Measurements from ENCODE around the gene STK35. TPM values are rescaled to one million over a fixed set of nuclear protein-coding genes. Genes with fewer than 3 reads are reported as not detected.

STK35 gene
- total and polyA plus RNA-seq, 2 of the 13 experiments (the other 11 are each of a cell fraction or from before 2014, with no cell fraction given) = 27.4 to 29.8 TPM

DNA sequence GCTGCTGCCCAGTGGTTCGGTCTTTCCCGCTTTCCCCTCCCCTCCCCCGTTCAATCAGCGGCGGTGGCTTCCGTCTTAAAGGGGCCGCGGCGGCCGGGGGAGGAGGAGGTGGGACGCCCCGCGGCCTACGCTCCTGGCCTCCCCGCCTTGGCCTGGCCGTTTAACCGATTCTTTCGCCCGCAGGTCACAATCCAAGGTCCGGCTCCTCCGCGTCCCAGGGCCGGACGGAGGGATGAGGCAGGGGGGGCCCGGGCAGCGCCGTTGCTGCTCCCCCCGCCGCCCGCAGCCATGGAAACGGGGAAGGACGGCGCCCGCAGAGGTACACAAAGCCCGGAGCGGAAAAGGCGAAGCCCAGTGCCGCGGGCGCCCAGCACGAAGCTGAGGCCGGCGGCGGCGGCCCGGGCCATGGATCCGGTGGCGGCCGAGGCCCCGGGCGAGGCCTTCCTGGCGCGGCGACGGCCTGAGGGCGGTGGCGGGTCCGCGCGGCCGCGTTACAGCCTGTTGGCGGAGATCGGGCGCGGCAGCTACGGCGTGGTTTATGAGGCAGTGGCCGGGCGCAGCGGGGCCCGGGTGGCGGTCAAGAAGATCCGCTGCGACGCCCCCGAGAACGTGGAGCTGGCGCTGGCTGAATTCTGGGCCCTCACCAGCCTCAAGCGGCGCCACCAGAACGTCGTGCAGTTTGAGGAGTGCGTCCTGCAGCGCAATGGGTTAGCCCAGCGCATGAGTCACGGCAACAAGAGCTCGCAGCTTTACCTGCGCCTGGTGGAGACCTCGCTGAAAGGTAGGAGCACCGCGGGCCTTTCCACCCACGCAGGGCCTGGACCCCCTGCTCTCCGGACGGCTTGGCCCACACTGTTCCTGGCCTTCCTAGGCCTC, 1.2 kb downstream of the STK35 start (continued):
- TF ChIP-seq, protein P1, sequence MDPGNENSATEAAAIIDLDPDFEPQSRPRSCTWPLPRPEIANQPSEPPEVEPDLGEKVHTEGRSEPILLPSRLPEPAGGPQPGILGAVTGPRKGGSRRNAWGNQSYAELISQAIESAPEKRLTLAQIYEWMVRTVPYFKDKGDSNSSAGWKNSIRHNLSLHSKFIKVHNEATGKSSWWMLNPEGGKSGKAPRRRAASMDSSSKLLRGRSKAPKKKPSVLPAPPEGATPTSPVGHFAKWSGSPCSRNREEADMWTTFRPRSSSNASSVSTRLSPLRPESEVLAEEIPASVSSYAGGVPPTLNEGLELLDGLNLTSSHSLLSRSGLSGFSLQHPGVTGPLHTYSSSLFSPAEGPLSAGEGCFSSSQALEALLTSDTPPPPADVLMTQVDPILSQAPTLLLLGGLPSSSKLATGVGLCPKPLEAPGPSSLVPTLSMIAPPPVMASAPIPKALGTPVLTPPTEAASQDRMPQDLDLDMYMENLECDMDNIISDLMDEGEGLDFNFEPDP (CRISPR knock-in tag; conservative IDR thresholded peaks at IDR 0.05) = no peak
- TF ChIP-seq EEA1 (CRISPR knock-in tag; IDR thresholded peaks at IDR 0.05; ENCODE audit: borderline replicate concordance) (peak; percentile 89; the same call in 1 of the 2 replicates), ZNF749 (CRISPR knock-in tag; IDR thresholded peaks at IDR 0.05; ENCODE audit: borderline replicate concordance) (peak; percentile 44), RBM39 (IDR thresholded peaks at IDR 0.05; ENCODE audit: low read depth, low read length, poor library complexity, severe bottlenecking) (no peak), ONECUT2 (CRISPR knock-in tag; IDR thresholded peaks at IDR 0.05) (peak; percentile 52; the same call in 1 of the 2 replicates), TMF1 (CRISPR knock-in tag; IDR thresholded peaks at IDR 0.05; ENCODE audit: low read depth) (peak; percentile 77), DDIT3 (CRISPR knock-in tag; IDR thresholded peaks at IDR 0.05) (no peak), ZNF3 (CRISPR knock-in tag; IDR thresholded peaks at IDR 0.05) (peak; percentile 59; the same call in 1 of the 2 replicates), ZNF329 (CRISPR knock-in tag; IDR thresholded peaks at IDR 0.05; ENCODE audit: low read depth) (peak; percentile 82), ZNF225 (CRISPR knock-in tag; IDR thresholded peaks at IDR 0.05) (no peak; the same call in 1 of the 2 replicates), ZNF451 (CRISPR knock-in tag; IDR thresholded peaks at IDR 0.05) (no peak), ZNF256 (CRISPR knock-in tag; conservative IDR thresholded peaks at IDR 0.05) (no peak; the same call in 1 of the 2 replicates), FOSL2 (CRISPR knock-in tag; IDR thresholded peaks at IDR 0.05) (peak; percentile 89), GPN1 (CRISPR knock-in tag; IDR thresholded peaks at IDR 0.05; ENCODE audit: borderline replicate concordance) (peak; percentile 71; the same call in 1 of the 2 replicates), DMAP1 (CRISPR knock-in tag; IDR thresholded peaks at IDR 0.05) (no peak; the same call in 1 of the 2 replicates), KAT8 (CRISPR knock-in tag; IDR thresholded peaks at IDR 0.05) (peak; percentile 22; the same call in 1 of the 2 replicates), JUND (CRISPR knock-in tag; IDR thresholded peaks at IDR 0.05) (peak; percentile 48; the same call in 1 of the 2 replicates), GATA4 (IDR thresholded peaks at IDR 0.05; ENCODE audit: borderline replicate concordance, low read depth) (peak; percentile 86), ETS1 (CRISPR knock-in tag; IDR thresholded peaks at IDR 0.05) (no peak; the same call in 1 of the 2 replicates), REXO4 (CRISPR knock-in tag; IDR thresholded peaks at IDR 0.05; ENCODE audit: borderline replicate concordance) (peak; percentile 22; the same call in 1 of the 2 replicates), NFIB (CRISPR knock-in tag; IDR thresholded peaks at IDR 0.05; ENCODE audit: borderline replicate concordance) (no peak), HNRNPL (IDR thresholded peaks at IDR 0.05; ENCODE audit: low read depth, low read length) (0 out of 2 replicates have a peak, but pooled peaks have one; percentile 16)
- TF ChIP-seq, protein P2, sequence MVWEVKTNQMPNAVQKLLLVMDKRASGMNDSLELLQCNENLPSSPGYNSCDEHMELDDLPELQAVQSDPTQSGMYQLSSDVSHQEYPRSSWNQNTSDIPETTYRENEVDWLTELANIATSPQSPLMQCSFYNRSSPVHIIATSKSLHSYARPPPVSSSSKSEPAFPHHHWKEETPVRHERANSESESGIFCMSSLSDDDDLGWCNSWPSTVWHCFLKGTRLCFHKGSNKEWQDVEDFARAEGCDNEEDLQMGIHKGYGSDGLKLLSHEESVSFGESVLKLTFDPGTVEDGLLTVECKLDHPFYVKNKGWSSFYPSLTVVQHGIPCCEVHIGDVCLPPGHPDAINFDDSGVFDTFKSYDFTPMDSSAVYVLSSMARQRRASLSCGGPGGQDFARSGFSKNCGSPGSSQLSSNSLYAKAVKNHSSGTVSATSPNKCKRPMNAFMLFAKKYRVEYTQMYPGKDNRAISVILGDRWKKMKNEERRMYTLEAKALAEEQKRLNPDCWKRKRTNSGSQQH (CRISPR knock-in tag; IDR thresholded peaks at IDR 0.05; ENCODE audit: low read depth) = peak; percentile 58; the same call in 1 of the 2 replicates
- TF ChIP-seq, protein P3, sequence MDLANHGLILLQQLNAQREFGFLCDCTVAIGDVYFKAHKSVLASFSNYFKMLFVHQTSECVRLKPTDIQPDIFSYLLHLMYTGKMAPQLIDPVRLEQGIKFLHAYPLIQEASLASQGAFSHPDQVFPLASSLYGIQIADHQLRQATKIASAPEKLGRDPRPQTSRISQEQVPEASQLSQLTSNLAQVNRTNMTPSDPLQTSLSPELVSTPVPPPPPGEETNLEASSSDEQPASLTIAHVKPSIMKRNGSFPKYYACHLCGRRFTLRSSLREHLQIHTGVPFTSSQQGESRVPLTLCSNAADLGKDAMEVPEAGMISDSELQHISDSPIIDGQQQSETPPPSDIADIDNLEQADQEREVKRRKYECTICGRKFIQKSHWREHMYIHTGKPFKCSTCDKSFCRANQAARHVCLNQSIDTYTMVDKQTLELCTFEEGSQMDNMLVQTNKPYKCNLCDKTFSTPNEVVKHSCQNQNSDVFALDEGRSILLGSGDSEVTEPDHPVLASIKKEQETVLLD (CRISPR knock-in tag; IDR thresholded peaks at IDR 0.05; ENCODE audit: low read depth) = peak; percentile 89; the same call in 1 of the 2 replicates

Measured in HepG2 (cell line).